Astrocyte (in vitro differentiated cells and primary cell): ENCODE measurements around the gene C17orf50. TPM values are rescaled to one million over a fixed set of nuclear protein-coding genes. Genes with fewer than 3 reads are reported as not detected.

Source experiments
- DNase-seq: peaks from one replicate; pipeline ENCODE4 v3.0.0-alpha.2; 2010; ENCODE audit warnings: low read depth
- FAIRE-seq: peaks from 2 replicates; lab custom pipeline; 2011; peaks lifted over from hg19 to GRCh38; lab: Jason Lieb, UNC
- H2AFZ ChIP-seq: 2 replicates; pipeline ENCODE4 v1.6.0; 2012; ENCODE audit warnings: low read depth, low read length, inconsistent platforms
- H3K27ac ChIP-seq: 2 replicates; pipeline ENCODE4 v1.5.1; 2011; ENCODE audit warnings: low read depth, low read length, inconsistent platforms
- H3K27me3 ChIP-seq: 2 replicates; pipeline ENCODE4 v1.6.0; 2011; ENCODE audit warnings: low read length, inconsistent platforms; ENCODE audit not compliant: insufficient read depth
- H3K36me3 ChIP-seq: 2 replicates; pipeline ENCODE4 v1.5.1; 2011; ENCODE audit warnings: low read length, inconsistent platforms; ENCODE audit not compliant: insufficient read depth
- H3K4me1 ChIP-seq: 2 replicates; pipeline ENCODE4 v1.5.1; 2011; ENCODE audit warnings: low read length, inconsistent platforms; ENCODE audit not compliant: insufficient read depth
- H3K4me2 ChIP-seq: 2 replicates; pipeline ENCODE4 v1.6.0; 2012; ENCODE audit warnings: low read length, inconsistent platforms
- H3K4me3 ChIP-seq: 2 replicates; pipeline ENCODE4 v1.5.1; 2011; ENCODE audit warnings: low read depth, mild to moderate bottlenecking, low read length, inconsistent platforms; ENCODE audit not compliant: insufficient read depth
- H3K79me2 ChIP-seq: 2 replicates; pipeline ENCODE4 v1.6.0; 2012; ENCODE audit warnings: mild to moderate bottlenecking, low read length, inconsistent platforms; ENCODE audit not compliant: insufficient read depth
- H3K9ac ChIP-seq: 2 replicates; pipeline ENCODE4 v1.6.0; 2012; ENCODE audit warnings: mild to moderate bottlenecking, low read length, inconsistent platforms
- H3K9me3 ChIP-seq: 2 replicates; pipeline ENCODE4 v1.5.1; 2012; ENCODE audit warnings: low read depth, mild to moderate bottlenecking, low read length, inconsistent platforms; ENCODE audit not compliant: insufficient read depth
- H4K20me1 ChIP-seq: 2 replicates; pipeline ENCODE4 v1.6.0; 2012; ENCODE audit warnings: low read length, inconsistent platforms; ENCODE audit not compliant: insufficient read depth
- H3K27ac Mint-ChIP-seq: one replicate; pipeline ENCODE4 v1.8.0; 2021; ENCODE audit warnings: mild to moderate bottlenecking, mixed read lengths; ENCODE audit not compliant: unreplicated experiment
- H3K27me3 Mint-ChIP-seq: one replicate; pipeline ENCODE4 v1.8.0; 2021; ENCODE audit warnings: low read depth, mixed read lengths; ENCODE audit not compliant: unreplicated experiment
- H3K36me3 Mint-ChIP-seq: one replicate; pipeline ENCODE4 v1.8.0; 2021; ENCODE audit warnings: low read depth, mixed read lengths; ENCODE audit not compliant: unreplicated experiment
- H3K4me1 Mint-ChIP-seq: one replicate; pipeline ENCODE4 v1.8.0; 2021; ENCODE audit warnings: low read depth, mixed read lengths; ENCODE audit not compliant: unreplicated experiment
- H3K4me3 Mint-ChIP-seq: one replicate; pipeline ENCODE4 v1.8.0; 2021; ENCODE audit warnings: mild to moderate bottlenecking, moderate library complexity, mixed read lengths; ENCODE audit not compliant: unreplicated experiment
- H3K9me3 Mint-ChIP-seq: one replicate; pipeline ENCODE4 v1.8.0; 2021; ENCODE audit warnings: mild to moderate bottlenecking, mixed read lengths; ENCODE audit not compliant: unreplicated experiment
- EZH2 ChIP-seq: IDR thresholded peaks from 2 replicates; pipeline ENCODE4 v1.6.1; 2012; ENCODE audit warnings: mild to moderate bottlenecking, low read length, inconsistent platforms; ENCODE audit not compliant: insufficient read depth
- total RNA-seq: library from RNA; stranded (reverse); gene quantifications from 2 replicates; pipeline ENCODE4 v1.2.1, GENCODE V29; 2021
- TF ChIP-seq, protein P1 (sequence below): IDR thresholded peaks from 2 replicates; pipeline ENCODE4 v1.5.1; 2011; ENCODE audit warnings: low read depth, mild to moderate bottlenecking, inconsistent platforms, low read length, moderate library complexity; ENCODE audit not compliant: insufficient read depth

The C17orf50 gene
- total RNA-seq, 1 donor from 2014 or later = not detected

- Histone ChIP-seq H3K27me3 (peaks cover 4% of the 10 kb centered on the region), H3K4me2 (no peak overlapping the region), H3K9ac (no peak overlapping the region), H2AFZ (no peak overlapping the region), H4K20me1 (no peaks in the 10 kb centered on the region), H3K36me3 (no peaks in the 10 kb centered on the region), H3K4me3 (no peak overlapping the region), H3K79me2 (no peaks in the 10 kb centered on the region), H3K27ac (no peak overlapping the region), H3K9me3 (no peaks in the 10 kb centered on the region), H3K4me1 (peaks cover 8% of the 10 kb centered on the region)
- no peak for TF ChIP-seq EZH2
- TF ChIP-seq, protein P1, sequence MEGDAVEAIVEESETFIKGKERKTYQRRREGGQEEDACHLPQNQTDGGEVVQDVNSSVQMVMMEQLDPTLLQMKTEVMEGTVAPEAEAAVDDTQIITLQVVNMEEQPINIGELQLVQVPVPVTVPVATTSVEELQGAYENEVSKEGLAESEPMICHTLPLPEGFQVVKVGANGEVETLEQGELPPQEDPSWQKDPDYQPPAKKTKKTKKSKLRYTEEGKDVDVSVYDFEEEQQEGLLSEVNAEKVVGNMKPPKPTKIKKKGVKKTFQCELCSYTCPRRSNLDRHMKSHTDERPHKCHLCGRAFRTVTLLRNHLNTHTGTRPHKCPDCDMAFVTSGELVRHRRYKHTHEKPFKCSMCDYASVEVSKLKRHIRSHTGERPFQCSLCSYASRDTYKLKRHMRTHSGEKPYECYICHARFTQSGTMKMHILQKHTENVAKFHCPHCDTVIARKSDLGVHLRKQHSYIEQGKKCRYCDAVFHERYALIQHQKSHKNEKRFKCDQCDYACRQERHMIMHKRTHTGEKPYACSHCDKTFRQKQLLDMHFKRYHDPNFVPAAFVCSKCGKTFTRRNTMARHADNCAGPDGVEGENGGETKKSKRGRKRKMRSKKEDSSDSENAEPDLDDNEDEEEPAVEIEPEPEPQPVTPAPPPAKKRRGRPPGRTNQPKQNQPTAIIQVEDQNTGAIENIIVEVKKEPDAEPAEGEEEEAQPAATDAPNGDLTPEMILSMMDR = no peak
- no peak overlapping the region for H3K4me3 Mint-ChIP-seq
- H3K4me1 Mint-ChIP-seq = peaks cover 15% of the 10 kb centered on the region
- no peaks in the 10 kb centered on the region for H3K36me3 Mint-ChIP-seq
- FAIRE-seq (no peak), DNase-seq (no peak)
- peaks cover 5% of the 10 kb centered on the region for H3K27me3 Mint-ChIP-seq
- peaks cover 3% of the 10 kb centered on the region for H3K9me3 Mint-ChIP-seq
- no peak overlapping the region for H3K27ac Mint-ChIP-seq
Measured at GRCh38 chr17:35761601-35762000, 914 bp downstream of the C17orf50 start.

GRCh38 chr17:35763767-35764122 is 3.1 kb downstream of the C17orf50 start:
- FAIRE-seq (no peak), DNase-seq (no peak)
- H3K27ac Mint-ChIP-seq = no peak overlapping the region
- Histone ChIP-seq H3K27me3 (peaks cover 4% of the 10 kb centered on the region), H3K79me2 (no peaks in the 10 kb centered on the region), H3K9ac (no peak overlapping the region), H3K4me3 (no peak overlapping the region), H4K20me1 (no peaks in the 10 kb centered on the region), H3K4me1 (peaks cover 8% of the 10 kb centered on the region), H2AFZ (peak overlapping the region; percentile 90), H3K27ac (no peak overlapping the region), H3K4me2 (peak overlapping the region; percentile 90), H3K9me3 (no peaks in the 10 kb centered on the region), H3K36me3 (no peaks in the 10 kb centered on the region)
- H3K9me3 Mint-ChIP-seq = peaks cover 3% of the 10 kb centered on the region
- no peaks in the 10 kb centered on the region for H3K36me3 Mint-ChIP-seq
- TF ChIP-seq, protein P1 = no peak
- no peak for TF ChIP-seq EZH2
- H3K4me1 Mint-ChIP-seq = peaks cover 15% of the 10 kb centered on the region
- peaks cover 15% of the 10 kb centered on the region for H3K27me3 Mint-ChIP-seq
- H3K4me3 Mint-ChIP-seq = peak overlapping the region; percentile 78

DNA sequence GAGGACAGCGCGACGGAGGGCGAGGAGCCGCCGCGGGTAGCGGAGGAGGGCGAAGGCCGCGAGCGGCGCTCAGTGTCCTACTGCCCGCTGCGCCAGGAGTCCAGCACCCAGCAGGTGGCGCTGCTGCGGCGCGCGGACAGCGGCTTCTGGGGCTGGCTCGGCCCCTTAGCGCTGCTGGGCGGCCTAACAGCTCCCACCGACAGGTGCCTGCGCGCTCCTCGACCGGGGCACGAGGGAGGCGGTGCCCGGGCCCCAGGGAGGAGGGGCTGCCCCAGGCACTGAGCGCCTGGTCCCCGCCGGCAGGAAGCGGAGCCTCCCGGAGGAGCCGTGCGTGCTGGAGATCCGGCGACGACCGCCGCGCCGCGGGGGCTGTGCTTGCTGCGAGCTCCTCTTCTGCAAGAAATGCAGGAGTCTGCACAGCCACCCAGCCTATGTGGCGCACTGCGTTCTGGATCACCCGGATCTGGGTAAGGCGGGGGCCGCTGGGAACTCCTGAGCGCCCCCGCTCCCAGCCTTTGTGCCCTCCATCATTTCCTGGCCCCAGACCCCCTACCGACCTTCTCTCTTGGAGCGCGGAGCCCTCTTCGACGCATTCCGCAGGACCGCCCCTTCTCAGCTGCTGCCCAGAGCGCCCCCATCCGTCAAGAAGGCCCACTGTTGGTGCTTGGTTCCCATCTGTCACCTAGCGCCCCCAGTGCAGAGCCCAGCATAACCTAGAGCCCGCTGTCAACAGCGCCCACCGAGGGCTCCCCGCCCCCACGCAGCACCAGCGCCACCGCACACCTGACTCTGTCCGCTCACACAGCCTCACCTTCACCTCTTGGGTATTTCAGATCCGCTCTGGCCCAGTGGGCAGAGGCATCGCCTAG is 3.7 kb downstream of the C17orf50 start:
- FAIRE-seq (no peak), DNase-seq (peak; percentile 58)
- peak overlapping the region; percentile 90 for H3K4me2 ChIP-seq
- H3K79me2 ChIP-seq = no peaks in the 10 kb centered on the region
- H3K9me3 ChIP-seq = no peaks in the 10 kb centered on the region
- no peak for TF ChIP-seq EZH2
- TF ChIP-seq, protein P1 = peak; percentile 58
- Mint-ChIP-seq H3K4me1 (peaks cover 15% of the 10 kb centered on the region), H3K9me3 (peaks cover 3% of the 10 kb centered on the region), H3K36me3 (no peaks in the 10 kb centered on the region), H3K27me3 (peaks cover 17% of the 10 kb centered on the region), H3K27ac (peak overlapping the region; percentile 89), H3K4me3 (peak overlapping the region; percentile 85)
- peaks cover 8% of the 10 kb centered on the region for H3K4me1 ChIP-seq
- no peaks in the 10 kb centered on the region for H3K36me3 ChIP-seq
- no peak overlapping the region for H3K27ac ChIP-seq
- peak overlapping the region; percentile 17 for H3K9ac ChIP-seq
- H3K27me3 ChIP-seq = peaks cover 9% of the 10 kb centered on the region
- H2AFZ ChIP-seq = peak overlapping the region; percentile 90
- H4K20me1 ChIP-seq = no peaks in the 10 kb centered on the region
- peak overlapping the region; percentile 38 for H3K4me3 ChIP-seq
